Adipose tissue (tissue), 3 donors: ENCODE data around the gene ETS1. TPM values are rescaled to one million over a fixed set of nuclear protein-coding genes. Genes with fewer than 3 reads are reported as not detected.

ENCODE experiments used
- H3K27ac ChIP-seq: one replicate; pipeline ENCODE4 v1.5.1; 2013; ENCODE audit warnings: low read depth, low read length
- WGBS, 3 donors: extraction: QIAGEN DNeasy Blood & Tissue Kit; methylation state at CpG; one replicate each; pipeline ENCODE4 v1.1.7; 2013; 5-methylcytosine and 5-hydroxymethylcytosine counted together
- polyA plus RNA-seq, 3 donors: library from polyadenylated mRNA; stranded (reverse); fragments of 200-250 nt; gene quantifications; one replicate each; pipeline ENCODE4 v1.2.3, GENCODE V29; 2013
- donor health status: healthy with polysubstance abuse.
- donor health status: Bipolar disorder and iron deficiency.
- donor health status: healthy.

The ETS1 gene
- polyA plus RNA-seq, 3 donors: 13.7 to 89.4 (median 51.5) TPM

DNA sequence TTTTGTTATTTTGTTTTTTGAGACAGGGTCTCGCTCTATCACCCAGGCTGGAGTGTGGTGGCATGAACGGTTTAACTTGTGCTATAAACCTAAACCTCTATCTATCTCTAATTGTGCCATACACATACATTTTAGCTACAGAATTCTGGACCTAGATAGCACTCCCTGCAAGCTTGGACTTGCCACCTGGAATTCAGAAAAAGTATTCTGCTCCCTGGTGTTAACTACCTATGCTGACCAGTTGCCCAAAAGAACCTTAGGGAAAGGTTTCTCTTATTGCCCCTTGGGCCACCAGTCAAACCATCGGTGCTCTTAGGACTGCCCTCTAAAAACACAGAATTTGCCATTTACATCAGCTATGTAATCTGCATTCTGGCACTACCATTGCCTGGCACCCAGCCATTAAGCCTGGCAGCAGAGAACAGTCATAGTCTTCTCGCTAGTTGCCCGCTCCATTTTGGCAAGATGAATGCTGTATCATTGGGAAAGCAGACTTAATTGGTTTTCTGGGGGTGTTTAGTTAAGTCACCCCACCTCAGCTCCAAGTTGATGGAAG lies 55.3 kb downstream of the ETS1 start:
- WGBS, 3 donors: 60 to 88% (median 84%) methylated on average over 5 of the region's 5 CpGs
- H3K27ac ChIP-seq: no peak overlapping the region

- no peak overlapping the region for H3K27ac ChIP-seq
- 92 to 95% (median 94%) methylated on average over 2 of the region's 2 CpGs for WGBS, 3 donors
Measured at GRCh38 chr11:128531588-128531987, 55.8 kb downstream of the ETS1 start.

- no peak overlapping the region for H3K27ac ChIP-seq
- WGBS, 3 donors: 49 to 75% (median 60%) methylated on average over 7 of the region's 7 CpGs
Measured at GRCh38 chr11:128530118-128531074, 57.0 kb downstream of the ETS1 start.

GRCh38 chr11:128528294-128528693 lies 59.1 kb downstream of the ETS1 start:
- 92 to 93% (median 93%) methylated on average over 2 of the region's 2 CpGs for WGBS, 3 donors

GRCh38 chr11:128527046-128527445 lies 60.3 kb downstream of the ETS1 start:
- WGBS, 3 donors: 88 to 97% (median 90%) methylated on average over 2 of the region's 2 CpGs
- H3K27ac ChIP-seq: no peak overlapping the region

More at GRCh38 chr11:128528294-128528693, 59.1 kb downstream of the ETS1 start:
- no peak overlapping the region for H3K27ac ChIP-seq

DNA sequence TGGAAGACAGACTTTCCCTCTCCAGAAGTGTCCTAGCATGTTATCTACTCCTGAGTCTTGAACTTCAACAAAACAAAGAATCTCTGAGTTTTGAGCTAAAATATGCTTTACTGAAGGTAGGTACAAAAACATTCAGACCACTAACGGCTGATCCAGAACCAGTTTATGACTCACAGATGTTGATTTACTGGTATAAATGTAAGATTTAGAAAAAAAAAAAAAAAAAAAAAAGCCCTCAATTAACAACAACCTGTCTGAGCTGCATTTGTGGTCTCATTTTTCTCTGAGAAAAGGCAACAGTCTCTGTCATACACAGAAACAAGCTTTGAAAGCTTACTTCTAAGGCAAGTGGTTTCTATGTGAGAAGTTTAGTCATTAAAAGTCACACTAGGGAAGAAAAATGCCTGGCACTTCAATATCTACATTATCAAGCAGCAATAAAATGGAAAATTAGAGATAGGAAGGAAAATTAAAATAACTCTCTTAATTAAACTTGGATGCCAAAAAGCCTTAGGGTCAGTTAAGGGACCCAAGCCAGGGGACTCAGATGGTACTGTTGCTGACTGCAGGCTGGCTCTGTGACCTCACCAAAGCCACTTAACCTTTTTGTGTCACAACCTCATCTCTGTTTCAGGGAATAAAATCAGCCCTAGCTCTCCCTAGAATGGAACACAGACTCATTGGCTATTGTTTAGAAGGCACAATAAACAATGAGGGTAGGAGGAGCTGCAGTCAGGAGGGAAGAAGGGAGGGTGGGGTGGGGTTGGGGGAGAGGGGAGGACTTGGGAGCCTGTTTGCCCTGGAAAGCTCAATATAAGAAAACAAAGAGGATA lies 61.7 kb downstream of the ETS1 start:
- H3K27ac ChIP-seq: no peak overlapping the region
- WGBS, 3 donors: 50 to 56% (median 53%) methylated on average over 1 of the region's 1 CpG

GRCh38 chr11:128524172-128524571 lies 63.2 kb downstream of the ETS1 start:
- 70 to 72% (median 72%) methylated on average over 4 of the region's 4 CpGs for WGBS, 3 donors
- H3K27ac ChIP-seq: no peak overlapping the region

- no peak overlapping the region for H3K27ac ChIP-seq
- WGBS, 3 donors: 20 to 42% (median 21%) methylated on average over 2 of the region's 2 CpGs
Measured at GRCh38 chr11:128523641-128524040, 63.7 kb downstream of the ETS1 start.

- peak overlapping the region; percentile 71 for H3K27ac ChIP-seq
- WGBS, 3 donors: 10 to 45% (median 12%) methylated on average over 6 of the region's 6 CpGs
Measured at GRCh38 chr11:128522943-128523518, 64.3 kb downstream of the ETS1 start.

GRCh38 chr11:128522055-128522942 lies 65.1 kb downstream of the ETS1 start:
- WGBS, 3 donors: 0 to 1% (median 1%) methylated on average over 45 to 93 of the region's 93 CpGs
- H3K27ac ChIP-seq: peak overlapping the region; percentile 71

GRCh38 chr11:128521682-128522054 lies 65.7 kb downstream of the ETS1 start:
- WGBS, 3 donors: 0 to 1% (median 0%) methylated on average over 17 to 19 of the region's 19 CpGs

DNA sequence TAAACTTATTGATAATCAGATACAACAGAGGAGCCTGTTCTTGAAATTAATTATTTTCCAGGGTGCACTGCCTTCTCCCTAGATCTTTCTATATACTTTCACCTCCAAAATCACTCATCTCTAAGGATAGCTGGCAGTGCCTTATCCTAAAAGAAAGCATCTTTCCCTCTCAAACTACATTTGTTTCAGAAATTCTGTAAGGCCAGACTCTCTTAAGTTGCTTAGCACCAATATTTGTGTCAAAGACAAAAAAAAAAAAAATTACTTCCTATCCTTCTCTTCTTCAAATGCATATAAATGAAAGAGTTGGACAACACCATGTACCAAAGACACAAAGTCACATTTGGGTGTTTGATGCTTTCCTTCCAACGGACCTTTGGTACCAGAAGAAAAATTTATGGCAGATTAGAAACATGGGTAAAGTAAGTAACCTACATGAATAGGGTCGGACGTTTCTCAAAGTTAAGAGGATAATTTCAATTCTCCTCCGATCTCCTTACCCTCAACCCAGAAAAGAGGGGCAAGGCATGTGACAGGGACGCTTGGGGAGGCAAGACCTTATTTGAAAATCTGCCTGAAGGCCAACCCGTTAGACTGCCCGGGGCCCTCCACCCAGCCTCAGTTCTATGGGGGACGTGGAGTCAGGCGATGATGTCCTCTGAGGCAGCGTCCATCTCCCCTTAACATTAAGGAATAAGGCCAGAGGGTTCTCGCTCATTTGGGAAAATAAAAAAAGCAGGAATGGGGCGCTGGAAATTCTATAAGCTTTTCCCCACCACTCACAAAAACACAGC lies 66.3 kb downstream of the ETS1 start:
- WGBS, 3 donors: 7 to 14% (median 8%) methylated on average over 12 of the region's 12 CpGs
- H3K27ac ChIP-seq: peak overlapping the region; percentile 71

More at GRCh38 chr11:128521682-128522054, 65.7 kb downstream of the ETS1 start:
- peak overlapping the region; percentile 71 for H3K27ac ChIP-seq

GRCh38 chr11:128520206-128520887 lies 67.0 kb downstream of the ETS1 start:
- whole genome bisulfite sequencing, 3 donors: 45 to 60% (median 58%) methylated on average over 7 of the region's 7 CpGs

DNA sequence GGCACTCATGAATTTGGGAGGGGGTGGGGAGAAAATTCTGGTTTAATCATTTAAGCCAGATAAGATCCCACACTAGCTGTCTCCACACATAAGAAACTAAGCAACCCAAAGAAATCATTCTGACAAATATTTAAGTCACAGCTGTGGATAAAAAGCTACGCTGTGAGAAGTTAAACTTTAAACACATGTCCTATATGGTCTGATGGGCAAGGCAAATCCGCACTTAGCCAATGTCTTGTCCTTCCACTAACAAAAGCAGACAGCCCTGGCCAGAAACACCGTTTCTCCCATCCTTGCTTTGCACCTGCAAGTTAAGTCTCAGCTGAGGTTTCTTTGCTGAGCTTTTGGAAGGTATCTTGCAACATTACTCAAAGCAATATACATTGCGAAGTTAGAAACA lies 68.0 kb downstream of the ETS1 start:
- H3K27ac ChIP-seq: no peak overlapping the region
- WGBS, 3 donors: 30 to 50% (median 45%) methylated on average over 4 of the region's 4 CpGs

More at GRCh38 chr11:128520206-128520887, 67.0 kb downstream of the ETS1 start:
- no peak overlapping the region for H3K27ac ChIP-seq

- H3K27ac ChIP-seq: no peak overlapping the region
- 44 to 59% (median 52%) methylated on average over 7 of the region's 7 CpGs for WGBS, 3 donors
Measured at GRCh38 chr11:128518493-128519207, 68.7 kb downstream of the ETS1 start.
